Right lobe of liver (tissue), 4 donors: Measurements from ENCODE around the gene ADGRE3.

Experiments used
- POLR2A ChIP-seq: fragments of 450-650 bp; IDR thresholded peaks from one replicate; pipeline ENCODE4 v1.6.1; 2017; ENCODE audit warnings: antibody characterized with exemption, mild to moderate bottlenecking
- TF ChIP-seq, protein P1 (sequence below), 4 donors: fragments of 200-600 bp in 3 of 4; fragments of 450-650 bp in 1 of 4; IDR thresholded peaks; one replicate each; pipeline versions ENCODE4 v1.5.1 to v1.8.0; 2016 to 2022; ENCODE audit warnings: antibody characterized with exemption in 4 of 4, mild to moderate bottlenecking in 2 of 4
- donor health status: DM: no; HTN: no; CAD: no.
- donor health status: DM: no; HTN: no; CAD: no.
- donor health status: DM: no; HTN: yes; CAD: no.

DNA sequence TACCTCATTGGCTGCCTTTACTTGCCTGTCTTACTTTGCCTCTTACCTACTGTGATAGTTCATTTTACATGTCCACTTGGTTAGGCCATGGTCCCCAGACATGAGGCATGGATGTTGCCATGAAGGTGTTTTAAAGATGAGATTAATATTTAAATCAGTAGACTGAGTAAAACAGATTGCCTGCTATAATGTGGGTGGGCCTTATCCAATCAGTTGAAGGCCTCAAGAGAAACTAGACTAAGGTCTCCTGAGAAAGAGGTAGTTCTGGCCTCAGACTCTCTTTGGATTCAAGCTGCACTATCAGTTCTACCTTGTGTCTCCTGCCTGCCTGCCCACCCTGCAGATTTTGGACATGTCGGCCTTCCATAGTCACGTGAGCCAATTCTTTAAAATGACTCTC, 26.1 kb downstream of the ADGRE3 start:
- no peak for TF ChIP-seq POLR2A
- TF ChIP-seq, protein P1, sequence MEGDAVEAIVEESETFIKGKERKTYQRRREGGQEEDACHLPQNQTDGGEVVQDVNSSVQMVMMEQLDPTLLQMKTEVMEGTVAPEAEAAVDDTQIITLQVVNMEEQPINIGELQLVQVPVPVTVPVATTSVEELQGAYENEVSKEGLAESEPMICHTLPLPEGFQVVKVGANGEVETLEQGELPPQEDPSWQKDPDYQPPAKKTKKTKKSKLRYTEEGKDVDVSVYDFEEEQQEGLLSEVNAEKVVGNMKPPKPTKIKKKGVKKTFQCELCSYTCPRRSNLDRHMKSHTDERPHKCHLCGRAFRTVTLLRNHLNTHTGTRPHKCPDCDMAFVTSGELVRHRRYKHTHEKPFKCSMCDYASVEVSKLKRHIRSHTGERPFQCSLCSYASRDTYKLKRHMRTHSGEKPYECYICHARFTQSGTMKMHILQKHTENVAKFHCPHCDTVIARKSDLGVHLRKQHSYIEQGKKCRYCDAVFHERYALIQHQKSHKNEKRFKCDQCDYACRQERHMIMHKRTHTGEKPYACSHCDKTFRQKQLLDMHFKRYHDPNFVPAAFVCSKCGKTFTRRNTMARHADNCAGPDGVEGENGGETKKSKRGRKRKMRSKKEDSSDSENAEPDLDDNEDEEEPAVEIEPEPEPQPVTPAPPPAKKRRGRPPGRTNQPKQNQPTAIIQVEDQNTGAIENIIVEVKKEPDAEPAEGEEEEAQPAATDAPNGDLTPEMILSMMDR (IDR thresholded peaks at IDR 0.05) = no peak
